SKM-1 (cell line): ENCODE data around the gene NR3C1.

Source experiments
- DNase-seq: peaks from one replicate; lab custom pipeline; 2025; ENCODE audit not compliant: unreplicated experiment; lab: John Stamatoyannopoulos, UW

NR3C1 gene

DNA sequence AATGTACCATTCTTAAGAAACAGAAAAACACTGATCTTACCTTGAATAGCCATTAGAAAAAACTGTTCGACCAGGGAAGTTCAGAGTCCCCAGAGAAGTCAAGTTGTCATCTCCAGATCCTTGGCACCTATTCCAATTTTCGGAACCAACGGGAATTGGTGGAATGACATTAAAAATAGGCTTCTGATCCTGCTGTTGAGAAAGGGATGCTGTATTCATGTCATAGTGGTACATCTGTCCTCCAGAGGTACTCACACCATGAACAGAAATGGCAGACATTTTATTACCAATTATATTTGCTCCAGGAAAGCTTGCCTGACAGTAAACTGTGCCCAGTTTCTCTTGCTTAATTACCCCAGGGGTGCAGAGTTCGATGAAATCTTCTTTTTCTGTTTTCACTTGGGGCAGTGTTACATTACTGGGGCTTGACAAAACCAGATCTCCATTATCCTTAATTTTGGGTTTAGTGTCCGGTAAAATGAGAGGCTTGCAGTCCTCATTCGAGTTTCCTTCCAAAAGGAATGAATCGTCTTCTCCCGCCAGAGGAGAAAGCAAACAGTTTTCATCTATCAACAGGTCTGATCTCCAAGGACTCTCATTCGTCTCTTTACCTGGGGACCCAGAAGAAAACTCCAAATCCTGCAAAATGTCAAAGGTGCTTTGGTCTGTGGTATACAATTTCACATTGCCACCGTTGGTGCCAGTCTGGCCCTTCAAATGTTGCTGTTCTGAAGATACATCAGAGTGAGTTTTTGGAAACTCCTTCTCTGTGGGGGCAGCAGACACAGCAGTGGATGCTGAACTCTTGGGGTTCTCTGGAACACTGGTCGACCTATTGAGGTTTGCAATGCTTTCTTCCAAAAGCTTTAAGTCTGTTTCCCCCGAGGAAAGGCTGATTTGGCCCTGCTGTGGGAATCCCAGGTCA is 3.6 kb downstream of the NR3C1 start:
- DNase-seq = no peak

DNA sequence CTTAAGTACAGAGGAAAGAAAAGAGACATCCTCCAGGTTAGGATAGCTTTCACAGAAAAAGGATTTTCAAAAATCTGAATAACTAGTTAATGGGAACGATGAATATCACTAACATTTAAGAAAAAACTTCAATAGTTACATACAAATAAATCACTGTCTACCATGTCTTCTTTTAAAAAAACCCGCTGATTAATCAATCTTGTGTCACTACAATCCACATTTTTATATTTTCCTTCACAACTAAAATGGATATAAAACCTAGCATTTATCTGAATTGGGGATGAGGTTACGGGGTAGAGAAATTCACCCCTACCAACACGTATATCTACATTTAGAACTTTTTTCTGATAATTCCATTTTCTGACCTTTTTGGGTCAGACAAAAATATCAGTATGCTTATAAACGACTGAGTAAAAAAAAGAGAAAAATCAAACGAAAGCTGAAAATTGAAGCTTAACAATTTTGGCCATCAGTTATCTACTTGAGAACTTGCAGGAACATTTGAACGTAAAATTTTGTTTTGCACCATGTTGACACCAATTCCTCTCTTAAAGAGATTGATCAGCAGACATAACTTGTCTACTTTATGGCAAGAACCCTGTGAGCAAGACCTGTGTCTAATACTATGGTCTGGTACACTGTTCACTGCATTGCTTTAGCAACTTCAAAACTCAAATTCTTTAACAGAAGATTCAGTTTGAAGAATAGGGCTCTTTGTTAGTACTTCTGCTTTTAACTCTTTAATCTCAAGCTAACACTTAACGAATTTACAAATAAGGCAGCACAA is 4.8 kb downstream of the NR3C1 start:
- DNase-seq = no peak

- no peak for DNase-seq
Measured at GRCh38 chr5:143398053-143398355, 5.5 kb downstream of the NR3C1 start.

DNA sequence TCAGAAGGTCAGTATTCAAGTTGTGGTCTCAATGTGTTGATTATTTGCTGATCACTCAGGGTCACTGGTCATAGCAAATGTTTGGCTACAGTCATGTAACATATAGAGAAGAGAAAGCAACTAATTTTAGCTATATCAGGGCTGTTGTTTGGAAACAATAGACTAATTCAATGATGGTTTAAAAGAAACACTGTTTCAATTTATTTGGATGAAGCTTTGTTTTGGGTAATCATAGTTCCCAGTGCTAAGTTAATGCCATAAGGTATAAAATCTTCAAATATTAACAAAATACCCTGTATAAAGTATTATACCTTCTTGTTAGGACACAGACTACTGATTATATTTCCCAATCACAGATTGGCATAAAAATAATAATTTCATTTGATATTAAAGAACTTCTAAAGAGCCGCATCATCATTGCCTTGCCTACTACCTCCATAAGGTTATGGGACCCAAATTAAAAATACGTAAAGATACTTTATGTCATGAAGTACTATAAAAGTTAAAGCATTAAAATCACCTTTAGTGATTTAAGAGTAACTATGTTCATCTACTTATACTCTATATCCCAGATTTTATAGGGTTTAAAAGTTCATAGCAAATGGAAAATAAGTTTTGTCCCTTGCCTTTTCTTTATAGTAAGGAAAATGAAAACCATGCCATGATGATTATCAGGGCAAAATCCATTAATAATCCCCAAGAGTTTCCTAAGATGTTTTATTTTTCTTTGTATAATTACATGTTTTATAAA is 6.0 kb downstream of the NR3C1 start:
- DNase-seq = no peak

- no peak for DNase-seq
Measured at GRCh38 chr5:143396353-143396940, 7.0 kb downstream of the NR3C1 start.

GRCh38 chr5:143395638-143396352 is 7.7 kb downstream of the NR3C1 start:
- no peak for DNase-seq

DNA sequence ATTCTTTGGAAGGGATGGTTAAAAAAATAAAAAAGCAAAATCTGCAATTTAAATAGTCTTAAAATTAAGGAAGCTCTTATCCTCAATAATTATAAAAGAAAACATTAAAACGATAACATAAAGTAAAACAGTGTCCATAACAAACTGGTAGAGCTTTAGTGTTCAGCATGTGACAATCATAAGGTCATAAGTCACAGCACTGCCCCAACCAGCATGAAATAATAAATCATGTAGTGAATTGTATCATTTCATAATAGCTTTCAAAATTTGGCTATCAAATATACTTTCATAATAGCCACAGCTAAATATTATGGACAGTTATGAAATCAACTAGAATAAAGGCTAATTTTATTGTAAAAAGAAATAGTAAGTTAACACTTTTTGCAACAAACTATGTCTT is 10.0 kb downstream of the NR3C1 start:
- no peak for DNase-seq

- DNase-seq = no peak
Measured at GRCh38 chr5:143390941-143391340, 12.5 kb downstream of the NR3C1 start.

DNA sequence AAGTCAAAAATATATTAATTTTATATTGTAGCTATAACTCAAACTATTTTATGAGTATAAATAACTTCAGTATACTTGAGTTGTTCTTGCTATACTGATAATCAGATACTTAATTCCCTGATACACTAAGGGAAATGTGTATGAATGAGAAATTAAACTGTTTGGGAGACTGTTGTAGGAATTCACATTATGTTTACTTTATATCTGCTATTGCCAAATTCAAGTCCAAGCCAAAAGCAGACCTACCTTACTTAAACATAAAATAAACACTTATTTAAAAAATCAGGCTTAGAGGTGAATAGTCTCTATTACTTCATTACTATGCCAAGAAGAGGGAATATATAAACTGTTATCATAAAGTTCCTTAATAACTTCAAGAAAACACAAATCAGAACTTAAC is 13.2 kb downstream of the NR3C1 start:
- DNase-seq = no peak

DNA sequence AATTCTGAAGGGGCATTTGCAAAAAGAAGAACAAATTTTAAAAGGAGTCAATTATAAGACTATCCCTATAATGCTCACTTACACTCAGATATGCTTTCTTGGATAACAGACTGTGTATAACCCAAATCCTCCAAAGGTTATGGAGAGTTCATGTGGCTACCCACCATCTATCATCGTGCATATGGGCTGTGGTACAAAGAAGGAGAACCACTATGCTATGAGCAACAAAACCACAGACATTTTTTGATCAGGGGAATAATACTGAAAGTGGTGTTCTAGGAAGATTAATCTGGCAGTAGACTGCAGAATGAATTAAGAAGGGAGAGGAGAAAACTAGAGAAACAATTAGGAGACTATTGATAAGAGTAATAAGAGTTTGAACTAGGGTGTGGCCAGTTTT is 16.8 kb downstream of the NR3C1 start:
- DNase-seq = no peak

GRCh38 chr5:143384865-143385657 is 18.4 kb downstream of the NR3C1 start:
- DNase-seq = no peak

GRCh38 chr5:143383988-143384387 is 19.5 kb downstream of the NR3C1 start:
- no peak for DNase-seq

- DNase-seq = no peak
Measured at GRCh38 chr5:143379606-143380005, 23.9 kb downstream of the NR3C1 start.

GRCh38 chr5:143376911-143377813 is 26.3 kb downstream of the NR3C1 start:
- no peak for DNase-seq

DNA sequence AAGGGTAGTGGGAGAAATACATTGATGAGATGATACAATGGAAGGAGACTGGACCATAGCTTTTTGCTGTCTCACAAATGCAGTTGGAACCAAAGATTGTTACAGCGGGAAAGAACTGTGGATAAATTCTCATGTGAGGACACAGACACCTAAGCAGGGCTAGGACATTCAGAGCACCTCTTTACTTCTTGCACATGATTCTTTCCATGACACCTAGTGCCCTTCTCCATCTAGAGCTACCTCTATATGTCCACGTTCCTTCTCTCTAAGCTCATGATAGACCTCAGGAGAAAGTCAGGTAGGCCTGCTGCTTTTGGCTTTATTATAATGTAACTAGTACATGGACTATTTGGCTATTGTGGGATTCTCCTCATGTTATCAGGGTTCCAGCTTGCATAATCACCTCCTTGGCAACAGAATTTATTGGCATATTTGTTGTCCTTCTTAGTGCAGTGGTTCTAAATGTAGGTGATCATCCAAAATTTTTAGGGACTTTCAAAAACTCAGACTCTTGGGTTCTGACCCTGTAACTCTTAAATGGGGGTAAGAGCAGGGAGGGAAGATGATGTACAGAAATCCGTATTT is 27.2 kb downstream of the NR3C1 start:
- no peak for DNase-seq

- DNase-seq = no peak
Measured at GRCh38 chr5:143374496-143375217, 28.8 kb downstream of the NR3C1 start.

GRCh38 chr5:143373076-143373475 is 30.4 kb downstream of the NR3C1 start:
- DNase-seq = no peak
